Measurements from ENCODE around the gene GNL2.

The GNL2 gene

DNA sequence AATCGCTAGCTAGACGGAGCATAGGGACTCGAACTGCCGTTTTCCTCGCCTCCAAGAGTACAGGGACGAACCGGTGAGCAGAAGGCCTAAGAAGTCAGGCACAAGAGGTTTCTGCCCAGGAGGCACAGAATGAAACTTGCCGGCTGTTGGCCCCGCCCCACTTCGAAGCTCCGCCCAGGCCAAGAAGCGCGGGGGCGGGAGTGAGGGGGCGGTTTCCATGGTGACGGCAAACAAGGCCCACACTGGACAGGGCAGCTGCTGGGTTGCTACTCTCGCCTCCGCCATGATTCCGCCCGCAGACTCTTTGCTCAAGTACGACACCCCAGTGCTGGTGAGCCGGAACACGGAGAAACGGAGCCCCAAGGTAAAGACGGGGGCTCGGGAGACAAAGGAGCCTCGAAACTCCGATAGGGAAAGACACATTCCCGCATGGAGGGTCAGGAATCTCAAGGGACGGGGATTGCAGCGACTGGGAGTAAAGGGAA, 39.0 kb downstream of the GNL2 start, which contains the start of gene DNALI1:
Gene DNALI1, plus strand, starts transcription at position 229 of the 485 bp plus-strand sequence. Its CDS starts 55 bp downstream, at position 284.
- TF ChIP-seq MYC (IDR thresholded peaks at IDR 0.05; ENCODE audit: low read depth, low read length) (no peak), POLR2A (IDR thresholded peaks at IDR 0.05; ENCODE audit: extremely low read depth, insufficient read length) (no peak)
- TF ChIP-seq, protein P1, sequence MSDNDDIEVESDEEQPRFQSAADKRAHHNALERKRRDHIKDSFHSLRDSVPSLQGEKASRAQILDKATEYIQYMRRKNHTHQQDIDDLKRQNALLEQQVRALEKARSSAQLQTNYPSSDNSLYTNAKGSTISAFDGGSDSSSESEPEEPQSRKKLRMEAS (IDR thresholded peaks at IDR 0.05; ENCODE audit: low read depth, low read length): no peak
- TF ChIP-seq, protein P2, sequence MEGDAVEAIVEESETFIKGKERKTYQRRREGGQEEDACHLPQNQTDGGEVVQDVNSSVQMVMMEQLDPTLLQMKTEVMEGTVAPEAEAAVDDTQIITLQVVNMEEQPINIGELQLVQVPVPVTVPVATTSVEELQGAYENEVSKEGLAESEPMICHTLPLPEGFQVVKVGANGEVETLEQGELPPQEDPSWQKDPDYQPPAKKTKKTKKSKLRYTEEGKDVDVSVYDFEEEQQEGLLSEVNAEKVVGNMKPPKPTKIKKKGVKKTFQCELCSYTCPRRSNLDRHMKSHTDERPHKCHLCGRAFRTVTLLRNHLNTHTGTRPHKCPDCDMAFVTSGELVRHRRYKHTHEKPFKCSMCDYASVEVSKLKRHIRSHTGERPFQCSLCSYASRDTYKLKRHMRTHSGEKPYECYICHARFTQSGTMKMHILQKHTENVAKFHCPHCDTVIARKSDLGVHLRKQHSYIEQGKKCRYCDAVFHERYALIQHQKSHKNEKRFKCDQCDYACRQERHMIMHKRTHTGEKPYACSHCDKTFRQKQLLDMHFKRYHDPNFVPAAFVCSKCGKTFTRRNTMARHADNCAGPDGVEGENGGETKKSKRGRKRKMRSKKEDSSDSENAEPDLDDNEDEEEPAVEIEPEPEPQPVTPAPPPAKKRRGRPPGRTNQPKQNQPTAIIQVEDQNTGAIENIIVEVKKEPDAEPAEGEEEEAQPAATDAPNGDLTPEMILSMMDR (IDR thresholded peaks at IDR 0.05; ENCODE audit: low read depth, low read length): no peak
- DNase-seq (ENCODE audit: low read depth): peak; percentile 25
- no peak within 1 kb of the TSS for H3K4me3 ChIP-seq (ENCODE audit: low read depth, low read length)

DNA sequence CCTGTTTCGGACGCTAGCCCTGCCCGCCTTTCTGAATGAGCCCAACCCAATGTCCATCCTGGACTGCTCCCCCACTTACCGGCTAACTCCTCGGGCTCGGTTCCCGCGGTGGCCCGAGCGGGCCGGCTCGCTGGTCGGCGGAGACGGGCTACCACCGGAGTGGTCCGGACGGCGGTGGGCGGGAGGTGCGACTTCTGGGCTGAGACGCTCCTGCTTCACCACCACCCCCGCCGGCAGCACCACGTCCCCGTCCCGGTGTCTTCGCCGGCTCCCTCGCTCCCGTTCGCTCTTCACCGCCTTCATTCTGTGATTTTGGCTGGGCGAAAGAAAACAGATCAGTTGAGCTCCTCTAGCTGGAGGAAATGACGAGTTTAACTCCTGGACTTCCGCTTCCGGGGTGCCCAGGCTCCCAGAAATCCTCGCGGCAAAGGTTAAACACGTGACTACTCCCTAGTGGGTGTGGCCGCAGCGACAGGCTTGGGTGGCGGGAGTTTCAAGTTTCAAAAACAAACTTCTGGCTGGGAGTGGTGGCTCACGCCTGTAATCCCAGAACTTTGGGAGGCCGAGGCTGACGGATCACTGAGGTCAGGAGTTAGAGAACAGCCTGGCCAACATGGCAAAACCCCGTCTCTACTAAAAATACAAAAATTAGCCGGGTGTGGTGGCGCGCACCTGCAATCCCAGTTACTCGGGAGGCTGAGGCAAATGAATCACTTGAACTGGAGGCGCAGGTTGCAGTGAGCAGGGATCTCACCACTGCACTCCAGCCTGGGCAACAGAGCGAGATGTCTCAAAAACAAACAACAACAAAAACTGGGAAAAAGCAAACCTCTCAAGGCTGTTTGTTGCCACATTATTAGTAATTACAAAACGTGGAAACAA, 41.6 kb downstream of the GNL2 start, which contains the start of gene SNIP1:
Gene SNIP1, minus strand, starts transcription at position 367 of the 882 bp plus-strand sequence. Its CDS starts 64 bp downstream, at position 303.
- DNase-seq (ENCODE audit: low read depth): peak; percentile 92
- TF ChIP-seq POLR2A (IDR thresholded peaks at IDR 0.05; ENCODE audit: extremely low read depth, insufficient read length) (peak; percentile 71), MYC (IDR thresholded peaks at IDR 0.05; ENCODE audit: low read depth, low read length) (peak; percentile 73)
- TF ChIP-seq, protein P1 (IDR thresholded peaks at IDR 0.05; ENCODE audit: low read depth, low read length): peak; percentile 98
- TF ChIP-seq, protein P2 (IDR thresholded peaks at IDR 0.05; ENCODE audit: low read depth, low read length): no peak
- peak within 1 kb of the TSS; percentile 97 for H3K4me3 ChIP-seq (ENCODE audit: low read depth, low read length)

DNA sequence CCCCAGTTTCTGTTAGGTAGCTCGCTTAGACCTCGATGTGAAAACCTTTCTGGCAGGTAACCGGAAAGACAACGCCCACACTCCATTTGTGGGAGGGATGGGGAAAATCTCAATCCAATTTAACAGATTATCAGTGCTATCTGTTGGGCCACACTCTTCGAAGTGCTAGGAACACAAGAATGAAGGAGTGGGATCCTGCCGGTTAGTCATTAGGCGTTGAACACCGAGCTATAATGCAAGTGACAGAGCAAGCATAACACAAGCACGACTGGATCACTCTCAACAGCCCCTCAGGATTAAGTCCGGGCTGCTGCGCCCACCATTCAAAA, 42.2 kb downstream of the GNL2 start:
- peak overlapping the region; percentile 97 for H3K4me3 ChIP-seq (ENCODE audit: low read depth, low read length)
- DNase-seq (ENCODE audit: low read depth): no peak
- TF ChIP-seq POLR2A (IDR thresholded peaks at IDR 0.05; ENCODE audit: extremely low read depth, insufficient read length) (no peak), MYC (IDR thresholded peaks at IDR 0.05; ENCODE audit: low read depth, low read length) (no peak)
- TF ChIP-seq, protein P2 (IDR thresholded peaks at IDR 0.05; ENCODE audit: low read depth, low read length): no peak
- TF ChIP-seq, protein P1 (IDR thresholded peaks at IDR 0.05; ENCODE audit: low read depth, low read length): no peak

DNA sequence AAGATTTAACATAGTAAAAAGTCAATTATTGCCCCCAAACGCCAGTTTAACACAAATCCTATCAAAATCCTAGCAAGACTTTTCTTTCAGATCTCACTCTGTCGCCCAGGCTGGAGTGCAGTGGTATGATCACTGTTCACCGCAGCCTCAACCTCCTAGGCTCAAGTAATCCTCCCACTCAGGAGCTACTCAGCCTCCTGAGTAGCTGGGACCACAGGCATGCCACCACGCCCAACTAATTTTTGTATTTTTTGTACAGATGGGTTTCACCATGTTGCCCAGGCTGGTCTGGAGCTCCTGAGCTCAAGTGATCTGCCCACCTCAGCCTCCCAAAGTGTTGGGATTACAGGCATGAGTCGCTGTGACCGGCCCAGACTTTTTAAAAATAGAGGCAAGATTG, 46.4 kb downstream of the GNL2 start:
- no peak overlapping the region for H3K4me3 ChIP-seq (ENCODE audit: low read depth, low read length)
- no peak for TF ChIP-seq MYC (IDR thresholded peaks at IDR 0.05; ENCODE audit: low read depth, low read length)
- TF ChIP-seq, protein P1 (IDR thresholded peaks at IDR 0.05; ENCODE audit: low read depth, low read length): no peak
- TF ChIP-seq POLR2A (IDR thresholded peaks at IDR 0.05; ENCODE audit: extremely low read depth, insufficient read length): no peak
- TF ChIP-seq, protein P2 (IDR thresholded peaks at IDR 0.05; ENCODE audit: low read depth, low read length): no peak
- no peak for DNase-seq (ENCODE audit: low read depth)

DNA sequence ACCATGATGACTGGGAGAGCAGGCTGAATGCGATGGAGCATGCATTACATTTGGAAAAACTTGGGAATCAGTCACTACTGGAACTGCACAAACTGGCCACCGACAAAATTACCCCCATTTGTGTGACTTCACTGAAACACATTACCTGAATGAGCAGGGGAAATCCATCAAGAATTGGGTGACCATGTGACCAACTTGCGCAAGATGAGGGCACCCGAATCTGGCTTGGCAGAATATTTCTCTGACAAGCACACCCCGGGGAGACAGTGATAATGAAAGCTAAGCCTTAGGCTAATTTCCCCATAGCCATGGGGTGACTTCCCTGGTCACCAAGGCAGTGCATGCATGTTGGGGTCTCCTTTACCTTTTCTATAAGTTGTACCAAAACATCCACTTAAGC, 50.7 kb downstream of the GNL2 start:
- DNase-seq (ENCODE audit: low read depth): peak; percentile 19
- H3K4me3 ChIP-seq (ENCODE audit: low read depth, low read length): no peak overlapping the region
- TF ChIP-seq MYC (IDR thresholded peaks at IDR 0.05; ENCODE audit: low read depth, low read length) (no peak), POLR2A (IDR thresholded peaks at IDR 0.05; ENCODE audit: extremely low read depth, insufficient read length) (no peak)
- TF ChIP-seq, protein P2 (IDR thresholded peaks at IDR 0.05; ENCODE audit: low read depth, low read length): no peak
- TF ChIP-seq, protein P1 (IDR thresholded peaks at IDR 0.05; ENCODE audit: low read depth, low read length): no peak
